Islet precursor cell (in vitro differentiated cells): ENCODE results near the gene CADPS2.

Experiments
- DNase-seq: peaks from one replicate; pipeline ENCODE4 v3.0.0-alpha.2; 2018

CADPS2 gene

GRCh38 chr7:122515404-122515803 lies 370.9 kb downstream of the CADPS2 start:
- no peak for DNase-seq

DNA sequence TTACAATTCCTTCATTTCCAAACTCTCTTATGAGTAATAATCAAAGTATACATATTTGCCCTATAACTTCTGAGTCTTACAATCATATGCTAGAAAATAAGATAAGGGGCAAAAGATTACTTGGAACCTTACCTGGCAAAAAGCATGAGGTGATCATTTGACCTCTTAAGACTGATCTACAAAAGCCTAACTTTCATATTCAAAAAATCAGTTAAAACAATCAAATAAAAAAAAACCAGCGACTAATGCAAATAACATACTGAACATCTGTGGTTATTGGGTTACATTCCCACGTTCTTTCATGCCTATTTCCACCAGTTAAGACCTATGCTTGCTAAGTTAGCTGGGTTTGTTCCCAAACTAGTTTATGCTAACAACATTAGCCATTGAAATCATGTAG lies 375.0 kb downstream of the CADPS2 start:
- DNase-seq, result no peak

GRCh38 chr7:122507591-122507990 lies 378.7 kb downstream of the CADPS2 start:
- no peak for DNase-seq

DNA sequence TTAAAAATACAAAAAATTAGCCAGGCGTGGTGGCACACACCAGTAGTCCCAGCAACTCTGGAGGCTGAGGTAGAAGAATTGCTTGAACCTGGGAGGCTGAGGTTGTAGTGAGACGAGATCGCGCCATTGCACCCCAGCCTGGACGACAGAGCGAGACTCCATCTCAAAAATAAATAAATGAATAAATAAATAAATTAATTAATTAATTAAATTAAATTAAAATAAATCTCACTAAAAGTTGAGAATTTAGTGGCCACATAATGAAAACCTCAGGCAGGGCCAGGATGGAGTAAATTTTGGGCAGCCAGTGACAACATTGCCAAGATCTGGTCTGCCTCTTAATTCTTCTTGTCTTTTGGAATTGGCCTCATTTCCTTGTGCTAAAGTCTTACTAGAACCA lies 394.3 kb downstream of the CADPS2 start:
- DNase-seq, result no peak

DNA sequence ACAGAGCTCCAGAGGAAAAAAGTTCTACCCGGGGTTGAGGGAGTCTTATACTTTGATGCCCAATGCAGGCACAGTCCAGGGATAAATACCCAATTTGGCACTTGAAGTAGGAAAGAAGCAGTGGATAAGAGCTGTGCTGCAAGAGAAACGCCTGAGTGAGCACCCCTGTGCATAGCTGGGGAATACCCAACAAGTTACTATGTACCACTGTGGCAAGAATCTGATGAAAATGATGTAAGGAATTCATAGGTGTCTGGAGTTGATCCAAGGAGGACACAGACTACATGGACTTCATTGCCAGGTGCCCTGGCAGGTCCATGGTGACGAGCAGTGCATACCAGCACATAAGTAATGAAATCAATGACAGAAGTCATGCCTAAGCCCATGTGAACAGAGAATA lies 398.0 kb downstream of the CADPS2 start:
- DNase-seq, result no peak

DNA sequence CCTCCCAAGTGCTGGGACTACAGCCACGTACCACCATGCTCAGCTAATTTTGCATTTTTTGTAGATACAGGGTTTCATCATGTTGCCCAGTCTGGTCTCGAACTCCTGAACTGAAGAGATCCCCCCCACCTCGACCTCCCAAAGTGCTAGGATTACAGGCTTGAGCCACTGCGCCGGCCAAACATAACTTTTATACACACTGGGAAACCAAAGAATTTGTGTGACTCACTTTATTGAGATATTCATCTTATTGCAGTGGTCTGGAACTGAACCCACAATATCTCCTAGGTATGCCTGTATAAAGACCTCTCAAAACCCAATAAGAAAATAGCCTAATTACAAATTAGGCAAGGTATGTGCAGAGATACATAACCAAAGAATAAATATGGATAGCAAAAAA lies 399.1 kb downstream of the CADPS2 start:
- no peak for DNase-seq

GRCh38 chr7:122485856-122486255 lies 400.4 kb downstream of the CADPS2 start:
- no peak for DNase-seq

DNA sequence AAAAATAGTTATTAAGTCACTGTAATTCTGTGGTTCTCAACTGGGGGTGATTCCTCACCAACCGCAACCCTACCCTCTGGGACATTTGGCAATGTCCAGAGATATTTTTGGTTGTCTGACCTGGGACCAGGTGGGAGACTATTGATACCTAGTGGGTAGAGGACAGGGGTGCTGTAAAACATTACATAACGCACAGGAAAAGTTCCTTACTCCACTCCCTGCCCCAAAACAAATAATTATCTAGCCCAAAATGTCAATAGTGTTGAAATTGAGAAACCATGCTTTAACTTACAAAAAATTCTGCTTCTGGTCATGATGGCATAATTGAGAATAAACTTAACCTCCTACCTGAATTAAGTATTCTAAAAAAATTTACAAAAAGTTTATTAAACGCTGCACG lies 404.0 kb downstream of the CADPS2 start:
- no peak for DNase-seq

GRCh38 chr7:122470859-122471258 lies 415.4 kb downstream of the CADPS2 start:
- no peak for DNase-seq

GRCh38 chr7:122468945-122469344 lies 417.3 kb downstream of the CADPS2 start:
- no peak for DNase-seq

DNA sequence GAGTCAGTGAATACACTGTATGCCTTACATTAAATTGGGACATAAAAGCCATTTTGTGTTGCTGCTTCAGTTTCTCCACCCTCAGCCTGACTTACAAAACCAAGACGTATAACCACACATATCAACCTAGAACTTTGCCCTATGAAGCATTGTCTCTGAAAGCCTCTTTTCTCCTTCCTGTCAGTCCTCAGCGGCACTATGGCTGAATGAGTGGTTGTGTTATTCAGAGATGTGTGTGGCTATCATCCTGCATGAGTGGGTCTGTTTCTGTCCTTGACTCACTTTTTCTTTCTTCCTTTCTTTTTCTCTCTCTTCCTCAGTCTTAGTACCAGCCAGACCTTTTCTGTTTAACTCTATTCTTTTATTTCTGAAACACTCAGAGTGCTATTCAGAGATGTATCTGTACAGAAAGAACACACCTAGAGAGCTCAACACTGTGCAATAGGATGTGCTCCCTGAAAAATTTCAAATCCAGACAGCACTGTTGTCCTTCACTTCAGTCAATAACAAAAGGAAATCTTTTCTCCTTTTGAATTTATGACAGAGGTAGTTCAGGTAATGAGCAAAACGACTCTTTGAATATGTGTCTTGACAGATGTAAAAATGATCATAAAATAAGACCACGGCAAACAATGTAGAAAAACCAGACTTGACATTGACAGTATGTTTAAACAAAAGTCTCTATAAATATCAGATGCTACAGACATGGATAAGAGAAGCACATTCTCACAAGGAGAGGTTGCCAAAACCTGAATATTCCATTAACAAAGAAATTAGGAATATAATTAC lies 418.4 kb downstream of the CADPS2 start:
- DNase-seq, result no peak

DNA sequence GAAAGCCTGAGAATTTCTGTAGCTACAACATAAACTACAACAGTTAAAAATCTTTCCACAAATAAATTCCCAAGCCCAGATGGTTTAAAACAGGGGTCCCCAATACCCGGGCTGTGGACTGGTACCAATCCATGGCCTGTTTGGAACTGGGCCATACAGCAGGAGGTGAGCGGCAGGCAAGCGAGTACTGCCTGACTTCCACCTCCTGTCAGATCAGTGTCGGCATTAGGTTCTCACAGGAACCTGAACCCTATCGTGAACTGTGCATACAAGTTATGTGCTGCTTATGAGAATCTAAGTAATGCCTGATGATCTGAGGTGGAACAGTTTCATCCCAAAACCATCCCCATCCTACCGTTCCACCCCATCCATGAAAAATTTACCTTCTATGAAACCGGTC lies 421.0 kb downstream of the CADPS2 start:
- DNase-seq, result no peak

DNA sequence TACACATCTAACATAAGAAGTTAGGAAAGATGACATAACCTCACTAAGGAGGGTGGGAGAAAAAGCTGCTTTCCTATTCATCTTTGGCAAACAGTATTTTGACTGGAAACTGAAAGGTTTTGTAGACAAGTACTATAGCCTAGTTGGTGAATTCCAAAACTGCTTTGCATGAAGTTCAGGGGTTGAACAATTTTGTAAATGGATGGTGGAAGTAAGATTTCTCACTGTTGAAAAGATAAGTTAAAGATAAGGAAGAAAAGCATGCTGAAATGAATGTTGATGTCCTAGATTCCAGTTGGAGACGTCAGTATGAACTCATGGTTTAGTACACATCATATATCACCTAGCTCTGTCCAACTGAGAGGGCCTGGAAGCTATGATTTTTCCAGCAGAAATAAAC lies 422.6 kb downstream of the CADPS2 start:
- no peak for DNase-seq

GRCh38 chr7:122460936-122461335 lies 425.3 kb downstream of the CADPS2 start:
- DNase-seq, result no peak

DNA sequence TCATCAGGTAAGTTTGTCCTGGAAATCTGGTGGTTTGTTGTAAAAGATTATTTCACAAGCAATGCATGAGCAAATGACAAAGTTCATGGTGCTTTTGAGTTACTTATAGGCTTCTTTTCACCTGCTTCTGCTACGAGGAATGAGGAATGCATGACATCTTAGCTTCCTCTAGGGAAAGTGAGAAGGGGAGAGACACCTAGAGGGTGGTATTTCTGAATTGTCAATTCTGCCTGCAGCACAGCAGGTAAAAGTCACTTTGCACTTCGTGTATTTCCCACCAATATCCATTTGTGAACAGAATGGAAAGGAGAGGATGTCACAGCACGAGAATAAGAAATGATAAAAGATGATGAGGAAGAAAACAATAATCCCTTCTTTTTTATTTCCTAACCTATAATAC lies 428.3 kb downstream of the CADPS2 start:
- no peak for DNase-seq

DNA sequence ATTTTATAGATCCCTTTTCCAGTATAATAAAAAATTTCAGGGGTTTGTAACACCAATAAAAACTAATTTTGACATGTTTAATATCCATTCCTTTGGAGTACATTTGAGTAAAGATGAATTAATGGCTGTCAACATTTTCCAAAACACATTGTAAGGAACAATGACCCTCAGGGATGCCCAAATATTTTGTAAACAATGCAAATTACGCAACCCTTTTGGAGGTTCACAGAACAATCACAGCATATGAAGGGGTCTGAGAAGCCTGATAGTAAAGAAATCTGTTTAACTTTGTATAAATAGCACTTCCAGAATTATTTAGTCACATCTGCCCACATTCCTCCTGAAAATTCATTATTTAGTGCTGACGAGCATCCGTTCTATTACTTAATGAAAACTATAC lies 428.9 kb downstream of the CADPS2 start:
- no peak for DNase-seq

- DNase-seq, result no peak
Measured at GRCh38 chr7:122454776-122455507, 431.3 kb downstream of the CADPS2 start.

GRCh38 chr7:122453432-122453831 lies 432.8 kb downstream of the CADPS2 start:
- no peak for DNase-seq

GRCh38 chr7:122448893-122449589 lies 437.2 kb downstream of the CADPS2 start:
- no peak for DNase-seq

DNA sequence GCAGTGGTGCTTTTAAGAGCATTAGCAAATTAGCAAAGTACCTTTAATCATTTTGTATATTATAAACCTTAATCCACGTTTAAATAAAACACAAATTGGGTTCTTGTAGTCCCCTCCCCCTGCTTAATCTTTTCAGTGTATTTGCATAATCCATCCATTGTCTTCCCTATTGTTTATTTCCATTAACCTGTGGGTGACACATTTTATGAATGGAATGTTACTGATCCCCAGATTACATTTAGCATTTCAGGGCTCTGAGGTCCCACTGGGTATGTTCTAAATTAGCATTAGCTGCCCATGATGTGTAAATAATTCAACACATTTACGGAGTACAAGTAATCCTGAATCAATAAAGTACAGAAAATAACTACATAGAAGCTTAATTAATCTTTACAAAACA lies 443.3 kb downstream of the CADPS2 start:
- DNase-seq, result no peak

GRCh38 chr7:122438492-122438891 lies 447.8 kb downstream of the CADPS2 start:
- no peak for DNase-seq

- DNase-seq, result no peak
Measured at GRCh38 chr7:122438006-122438405, 448.3 kb downstream of the CADPS2 start.

DNA sequence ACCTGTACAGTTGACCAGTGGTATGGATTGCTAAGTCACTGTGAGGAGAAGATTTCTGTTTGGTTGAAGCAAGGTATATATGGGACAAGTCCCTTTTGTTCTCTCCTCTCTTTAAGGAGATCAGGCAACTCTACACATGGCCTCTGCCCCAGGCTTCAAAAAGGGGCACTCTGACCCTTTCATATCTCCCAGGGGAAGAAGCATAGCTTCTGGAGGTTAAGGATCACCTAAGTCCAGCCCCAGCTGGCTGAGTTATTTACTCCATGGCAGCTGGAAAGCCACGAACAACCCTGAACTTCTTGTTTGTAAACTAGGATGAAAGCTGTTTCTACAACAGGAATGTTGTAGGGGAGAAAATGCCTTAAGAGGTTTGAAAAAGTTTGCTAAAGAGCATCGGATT lies 452.5 kb downstream of the CADPS2 start:
- DNase-seq, result peak; percentile 57

GRCh38 chr7:122430710-122431109 lies 455.6 kb downstream of the CADPS2 start:
- DNase-seq, result no peak
